Measurements from ENCODE around the gene SMG7.
A peak's percentile ranks its signal among the peaks of the same experiment; 100 is the strongest.

Gene SMG7

GRCh38 chr1:183480971-183481441, 8.7 kb downstream of the SMG7 start:
- TF ChIP-seq EZH2 (IDR thresholded peaks at IDR 0.05; ENCODE audit: borderline replicate concordance, low read length) (no peak), CTCF (IDR thresholded peaks at IDR 0.05; ENCODE audit: low read length) (no peak)
- H3F3A ChIP-seq (ENCODE audit: insufficient read depth, low read length): no peaks in the 10 kb centered on the region
- peaks cover 98% of the 10 kb centered on the region for H3K79me2 ChIP-seq (ENCODE audit: insufficient read depth, low read length)
- H3K9me3 ChIP-seq (ENCODE audit: low read length): no peaks in the 10 kb centered on the region
- 0 out of 2 replicates have a peak, but pooled peaks cover 3% of the 10 kb centered on the region for H4K20me1 ChIP-seq (ENCODE audit: insufficient read depth, low read length)
- no peaks in the 10 kb centered on the region for H3K9me2 ChIP-seq (ENCODE audit: low read depth, low read length)
- peaks cover 54% of the 10 kb centered on the region for H3K4me1 ChIP-seq (ENCODE audit: insufficient read depth, low read length, severe bottlenecking)
- no peaks in the 10 kb centered on the region for H3K27me3 ChIP-seq (ENCODE audit: insufficient read depth, low read length)
- H3K9ac ChIP-seq (ENCODE audit: low read length): no peak overlapping the region
- peak overlapping the region; percentile 31 for H3K27ac ChIP-seq (ENCODE audit: low read depth, low read length, poor library complexity, severe bottlenecking)
- no peak overlapping the region for H3K4me3 ChIP-seq (ENCODE audit: low read depth, low read length, poor library complexity, severe bottlenecking)
- peak overlapping the region; percentile 36 for H3K4me2 ChIP-seq (ENCODE audit: low read length)
- H3K36me3 ChIP-seq (ENCODE audit: insufficient read depth, low read length): 0 out of 2 replicates have a peak, but pooled peaks cover 4% of the 10 kb centered on the region
- no peak overlapping the region for H2AFZ ChIP-seq (ENCODE audit: low read length)

- H3K9me2 ChIP-seq (ENCODE audit: low read depth, low read length): no peaks in the 10 kb centered on the region
- peaks cover 47% of the 10 kb centered on the region for H3K4me1 ChIP-seq (ENCODE audit: insufficient read depth, low read length, severe bottlenecking)
- H2AFZ ChIP-seq (ENCODE audit: low read length): no peak overlapping the region
- no peak overlapping the region for H3K27ac ChIP-seq (ENCODE audit: low read depth, low read length, poor library complexity, severe bottlenecking)
- no peaks in the 10 kb centered on the region for H3K9me3 ChIP-seq (ENCODE audit: low read length)
- H3K27me3 ChIP-seq (ENCODE audit: insufficient read depth, low read length): no peaks in the 10 kb centered on the region
- no peak overlapping the region for H3K4me3 ChIP-seq (ENCODE audit: low read depth, low read length, poor library complexity, severe bottlenecking)
- H3K36me3 ChIP-seq (ENCODE audit: insufficient read depth, low read length): peaks cover 14% of the 10 kb centered on the region; the same call in 1 of the 2 replicates
- H3K79me2 ChIP-seq (ENCODE audit: insufficient read depth, low read length): peaks cover 96% of the 10 kb centered on the region
- H3K9ac ChIP-seq (ENCODE audit: low read length): no peak overlapping the region
- H4K20me1 ChIP-seq (ENCODE audit: insufficient read depth, low read length): peaks cover 3% of the 10 kb centered on the region; the same call in 1 of the 2 replicates
- H3F3A ChIP-seq (ENCODE audit: insufficient read depth, low read length): no peaks in the 10 kb centered on the region
- H3K4me2 ChIP-seq (ENCODE audit: low read length): no peak overlapping the region
- no peak for TF ChIP-seq CTCF (IDR thresholded peaks at IDR 0.05; ENCODE audit: low read length)
- TF ChIP-seq EZH2 (IDR thresholded peaks at IDR 0.05; ENCODE audit: borderline replicate concordance, low read length): no peak
Observed at GRCh38 chr1:183483224-183483623, 10.9 kb downstream of the SMG7 start.

- Histone ChIP-seq H4K20me1 (ENCODE audit: insufficient read depth, low read length) (peaks cover 3% of the 10 kb centered on the region; the same call in 1 of the 2 replicates), H3K4me1 (ENCODE audit: insufficient read depth, low read length, severe bottlenecking) (peaks cover 37% of the 10 kb centered on the region), H3K27ac (ENCODE audit: low read depth, low read length, poor library complexity, severe bottlenecking) (no peak overlapping the region), H3K9ac (ENCODE audit: low read length) (no peak overlapping the region), H3K4me2 (ENCODE audit: low read length) (no peak overlapping the region), H3K36me3 (ENCODE audit: insufficient read depth, low read length) (peaks cover 14% of the 10 kb centered on the region; the same call in 1 of the 2 replicates), H3K9me2 (ENCODE audit: low read depth, low read length) (no peaks in the 10 kb centered on the region), H2AFZ (ENCODE audit: low read length) (no peak overlapping the region), H3F3A (ENCODE audit: insufficient read depth, low read length) (no peaks in the 10 kb centered on the region), H3K9me3 (ENCODE audit: low read length) (no peaks in the 10 kb centered on the region), H3K4me3 (ENCODE audit: low read depth, low read length, poor library complexity, severe bottlenecking) (no peak overlapping the region), H3K27me3 (ENCODE audit: insufficient read depth, low read length) (no peaks in the 10 kb centered on the region), H3K79me2 (ENCODE audit: insufficient read depth, low read length) (peaks cover 94% of the 10 kb centered on the region)
- TF ChIP-seq CTCF (IDR thresholded peaks at IDR 0.05; ENCODE audit: low read length) (peak; percentile 17; the same call in 1 of the 2 replicates), EZH2 (IDR thresholded peaks at IDR 0.05; ENCODE audit: borderline replicate concordance, low read length) (no peak)
Observed at GRCh38 chr1:183484254-183484653, 12.0 kb downstream of the SMG7 start.
